HepG2 (cell line): ENCODE measurements around the gene SLC6A6. TPM values are rescaled to one million over a fixed set of nuclear protein-coding genes. Genes with fewer than 3 reads are reported as not detected.

Experiments used
- ATAC-seq: fragments of 200-7000 bp; cut with Tn5 transposase; 3 replicates; pipeline ENCODE4 v1.9.1; 2020; ENCODE audit warnings: mild to moderate bottlenecking, moderate library complexity
- BruUV-seq: library from RNA; stranded (reverse); fragments of 400-500 nt; replicated peaks from 2 replicates; lab custom pipeline; 2021; lab: Mats Ljungman, UMichigan
- CTCF ChIA-PET: fragments of 300-600 bp; formaldehyde crosslinking; extraction: SDS; loops from one replicate; lab custom pipeline; 2021; ENCODE audit warnings: low total read pairs, inconsistent platforms, low intra/inter-chr PET ratio; lab: Yijun Ruan, JAX
- POLR2A ChIA-PET: fragments of 350-600 bp; sonication (Branson Sonifier 250); formaldehyde crosslinking; loops from one replicate; lab custom pipeline; 2020; ENCODE audit warnings: antibody characterized with exemption, inconsistent platforms; lab: Yijun Ruan, JAX
- DNase-seq: peaks from one replicate; pipeline ENCODE4 v3.0.0-alpha.2; 2015; ENCODE audit warnings: low spot score
- FAIRE-seq: peaks from 3 replicates; lab custom pipeline; 2011; peaks lifted over from hg19 to GRCh38; lab: Jason Lieb, UNC
- H2AFZ ChIP-seq: one replicate; pipeline ENCODE4 v1.6.1; 2011; ENCODE audit warnings: low read length, inconsistent platforms
- H3K27ac ChIP-seq: fragments of 300-600 bp; 3 replicates; pipeline ENCODE4 v1.8.0; 2011; ENCODE audit warnings: mixed run types, mild to moderate bottlenecking, mixed read lengths, low read length, inconsistent platforms; ENCODE audit not compliant: insufficient read depth; ENCODE audit errors: extremely low read length
- H3K27me3 ChIP-seq, 2 experiments: fragments of 200-600 bp in 1 of 2; 2 replicates in 1 of 2; 3 replicates in 1 of 2; pipeline versions ENCODE4 v1.6.0 to v1.8.0; 2011; ENCODE audit warnings: low read length in 2 of 2, mild to moderate bottlenecking in 2 of 2, moderate library complexity in 2 of 2, inconsistent platforms in 1 of 2; ENCODE audit not compliant: insufficient read depth in 2 of 2, control insufficient read depth in 1 of 2
- H3K36me3 ChIP-seq, 2 experiments: fragments of 200-600 bp in 1 of 2; replicated peaks in 1 of 2; 2 replicates in 1 of 2; 3 replicates in 1 of 2; pipeline versions ENCODE4 v1.5.1 to v1.8.0; 2011; ENCODE audit warnings: low read length in 2 of 2, inconsistent platforms in 1 of 2; ENCODE audit not compliant: insufficient read depth in 2 of 2, control insufficient read depth in 1 of 2
- H3K4me1 ChIP-seq: 2 replicates; pipeline ENCODE4 v1.5.1; 2012; ENCODE audit warnings: low read length, inconsistent platforms; ENCODE audit not compliant: insufficient read depth
- H3K4me2 ChIP-seq: 2 replicates; pipeline ENCODE4 v1.6.0; 2011; ENCODE audit warnings: low read depth, low read length, inconsistent platforms
- H3K4me3 ChIP-seq, 3 experiments: fragments of 200-600 bp in 1 of 3; sonication (generic), shearing (Covaris generic) in 1 of 3; replicated peaks in 1 of 3; 2 replicates each; pipeline ENCODE4 v1.5.1; 2011 to 2016; ENCODE audit warnings: low read length in 3 of 3, inconsistent platforms in 2 of 3, low read depth in 2 of 3, mild to moderate bottlenecking in 2 of 3, control low read depth in 1 of 3, mixed read lengths in 1 of 3; ENCODE audit not compliant: insufficient read depth in 1 of 3
- H3K79me2 ChIP-seq: one replicate; pipeline ENCODE4 v1.6.1; 2011; ENCODE audit warnings: low read length, inconsistent platforms; ENCODE audit not compliant: insufficient read depth
- H3K9ac ChIP-seq: 2 replicates; pipeline ENCODE4 v1.6.0; 2011; ENCODE audit warnings: mild to moderate bottlenecking, low read depth, low read length, inconsistent platforms; ENCODE audit not compliant: insufficient read depth
- H3K9me3 ChIP-seq: 2 replicates; pipeline ENCODE4 v1.5.1; 2012; ENCODE audit warnings: mild to moderate bottlenecking, low read length
- H4K20me1 ChIP-seq: 2 replicates; pipeline ENCODE4 v1.6.0; 2011; ENCODE audit warnings: inconsistent platforms, mild to moderate bottlenecking, low read length, moderate library complexity; ENCODE audit not compliant: insufficient read depth
- ARNTL ChIP-seq: sonication (generic); formaldehyde crosslinking; IDR thresholded peaks from 2 replicates; pipeline ENCODE4 v1.4.0; 2020; ENCODE audit warnings: mild to moderate bottlenecking, missing genetic modification reagents
- ATF1 ChIP-seq: IDR thresholded peaks from 2 replicates; pipeline ENCODE4 v1.6.1; 2016; ENCODE audit warnings: mild to moderate bottlenecking, control low read depth
- FOXA3 ChIP-seq: IDR thresholded peaks from 2 replicates; pipeline ENCODE4 v1.6.1; 2016; ENCODE audit warnings: missing genetic modification reagents, missing compliant biosample characterization
- FOXO4 ChIP-seq: sonication (generic); formaldehyde crosslinking; conservative IDR thresholded peaks from 2 replicates; pipeline ENCODE4 v1.8.1; 2023; ENCODE audit warnings: missing genetic modification reagents
- MAX ChIP-seq: IDR thresholded peaks from 2 replicates; pipeline ENCODE4 v1.6.1; 2012; ENCODE audit warnings: inconsistent platforms
- MEIS1 ChIP-seq: sonication (generic); formaldehyde crosslinking; IDR thresholded peaks from 2 replicates; pipeline ENCODE4 v1.9.0; 2021; ENCODE audit warnings: mild to moderate bottlenecking, missing genetic modification reagents, moderate library complexity, borderline replicate concordance
- NCOR1 ChIP-seq: fragments of 200-600 bp; sonication (generic); IDR thresholded peaks from 2 replicates; pipeline ENCODE4 v1.7.0; 2017; ENCODE audit warnings: antibody characterized with exemption, low read length, borderline replicate concordance
- NR2C2 ChIP-seq: sonication (generic); formaldehyde crosslinking; IDR thresholded peaks from 2 replicates; pipeline ENCODE4 v1.4.0; 2020; ENCODE audit warnings: missing genetic modification reagents, mild to moderate bottlenecking, moderate library complexity, borderline replicate concordance
- NR2F1 ChIP-seq, 2 experiments: fragments of 450-650 bp in 1 of 2; formaldehyde crosslinking in 1 of 2; IDR thresholded peaks; 2 replicates each; pipeline versions ENCODE4 v1.5.0 to v1.6.1; 2016 to 2020; ENCODE audit warnings: mild to moderate bottlenecking in 1 of 2, missing compliant biosample characterization in 1 of 2, missing genetic modification reagents in 1 of 2, moderate library complexity in 1 of 2
- PLSCR1 ChIP-seq: sonication (generic); formaldehyde crosslinking; IDR thresholded peaks from 2 replicates; pipeline ENCODE4 v1.5.0; 2020; ENCODE audit warnings: missing genetic modification reagents, mild to moderate bottlenecking, borderline replicate concordance
- SATB2 ChIP-seq: sonication (generic); formaldehyde crosslinking; IDR thresholded peaks from 2 replicates; pipeline ENCODE4 v1.5.0; 2020; ENCODE audit warnings: missing genetic modification reagents
- ZNF12 ChIP-seq: sonication (generic); formaldehyde crosslinking; IDR thresholded peaks from 2 replicates; pipeline ENCODE4 v1.5.0; 2020; ENCODE audit warnings: missing genetic modification reagents
- ZNF17 ChIP-seq: sonication (generic); formaldehyde crosslinking; IDR thresholded peaks from 2 replicates; pipeline ENCODE4 v1.5.0; 2020; ENCODE audit warnings: mild to moderate bottlenecking, missing genetic modification reagents
- ZNF629 ChIP-seq: sonication (generic); formaldehyde crosslinking; conservative IDR thresholded peaks from 2 replicates; pipeline ENCODE4 v1.5.0; 2020; ENCODE audit warnings: missing genetic modification reagents
- ZNF709 ChIP-seq: sonication (generic); formaldehyde crosslinking; IDR thresholded peaks from 2 replicates; pipeline ENCODE4 v1.5.0; 2020; ENCODE audit warnings: mild to moderate bottlenecking, missing genetic modification reagents
- ZNF710 ChIP-seq: sonication (generic); formaldehyde crosslinking; IDR thresholded peaks from 2 replicates; pipeline ENCODE4 v1.5.0; 2020; ENCODE audit warnings: mild to moderate bottlenecking, missing genetic modification reagents, borderline replicate concordance
- ZNF800 ChIP-seq: sonication (generic); formaldehyde crosslinking; IDR thresholded peaks from 2 replicates; pipeline ENCODE4 v1.4.0; 2020; ENCODE audit warnings: missing genetic modification reagents
- ZSCAN9 ChIP-seq: IDR thresholded peaks from 2 replicates; pipeline ENCODE4 v1.6.1; 2016; ENCODE audit warnings: borderline replicate concordance
- WGBS: methylation state at CpG from one replicate; pipeline ENCODE4 v1.1.6; 2017; ENCODE audit warnings: low lambda C conversion rate; 5-methylcytosine and 5-hydroxymethylcytosine counted together
- in situ Hi-C: cut with HindIII; loops from 2 replicates; pipeline ENCODE4 v1.10.0; 2017; ENCODE audit warnings: low pct_unique_long_range_greater_than_20kb; ENCODE audit not compliant: extremely low pct_ligation_motif_present
- intact Hi-C: fragments of 100-400 bp; cut with micrococcal nuclease; formaldehyde crosslinking; loops from one replicate; pipeline ENCODE4 v1.10.0; 2022; ENCODE audit not compliant: unreplicated experiment
- polyA plus RNA-seq, 8 experiments: library from polyadenylated mRNA; depleted of rRNA in 3 of 8; stranded (reverse) in 7 of 8; unstranded in 1 of 8; fragments of >200 nt; fragmentation: Illumina TruSeq in 4 of 8; extraction: Trizol in 4 of 8; gene quantifications; 2 replicates each; pipeline versions ENCODE4 v1.2.1 to v1.2.3, GENCODE V29; 2011 to 2016; ENCODE audit warnings: low read depth in 4 of 8, missing spikeins in 1 of 8, mixed read lengths in 1 of 8; ENCODE audit not compliant: insufficient read depth in 1 of 8
- total RNA-seq, 5 experiments: library from RNA; depleted of rRNA; stranded (reverse); fragments of >200 nt; fragmentation: Illumina TruSeq; extraction: Trizol; gene quantifications; 2 replicates each; pipeline ENCODE4 v1.2.3, GENCODE V29; 2016; ENCODE audit warnings: low read depth in 1 of 5

Gene SLC6A6
- total and polyA plus RNA-seq, 2 of the 13 experiments (the other 11 are each of a cell fraction or from before 2014, with no cell fraction given): 14.1 to 20.7 TPM

- BruUV-seq: no TSS peak
- peaks cover 1 to 37% of the 10 kb centered on the region in 2 experiments; a peak in 3 of 5 replicates for H3K27me3 ChIP-seq
- 82% methylated on average over 4 of the region's 6 CpGs for WGBS
- ChIA-PET CTCF (no interaction called here), POLR2A (interaction anchor here (0.7 to 1.0 kb wide), 2 partner anchors 10 to 251 kb away, joined by 3 read pairs; no protein-coding TSS in a partner anchor)
- H3K9me3 ChIP-seq: no peaks in the 10 kb centered on the region
- H3K27ac ChIP-seq: no peak overlapping the region
- intact Hi-C loops: no loop called here
- no peak overlapping the region for H2AFZ ChIP-seq
- H3K79me2 ChIP-seq: no peaks in the 10 kb centered on the region
- H3K9ac ChIP-seq: no peak overlapping the region
- no peaks in the 10 kb centered on the region for H3K36me3 ChIP-seq
- in situ Hi-C loops: loop anchor here (10.0 kb wide), 1 partner anchor 112 kb away; no protein-coding TSS in a partner anchor
- no peak for DNase-seq
- no peak for FAIRE-seq
- no peak for ATAC-seq
- H4K20me1 ChIP-seq: no peaks in the 10 kb centered on the region
- no peak overlapping the region for H3K4me2 ChIP-seq
- no peak overlapping the region for H3K4me3 ChIP-seq
- H3K4me1 ChIP-seq: peaks cover 16% of the 10 kb centered on the region
- TF ChIP-seq SATB2 (CRISPR knock-in tag): no peak
- TF ChIP-seq FOXO4 (CRISPR knock-in tag): no peak
- TF ChIP-seq ZNF710: no peak
- TF ChIP-seq NR2F1 (CRISPR knock-in tag; IDR thresholded peaks at IDR 0.05): peak in 1 of 2 experiments; percentile 6; a peak in 1 of 4 replicates
- no peak for TF ChIP-seq ARNTL (CRISPR knock-in tag)
- peak; percentile 52; the same call in 1 of the 2 replicates for TF ChIP-seq ZNF629 (CRISPR knock-in tag)
- TF ChIP-seq ZNF709 (CRISPR knock-in tag): no peak
- no peak for TF ChIP-seq NCOR1
- TF ChIP-seq NR2C2 (CRISPR knock-in tag): no peak
- TF ChIP-seq FOXA3: no peak
- TF ChIP-seq ZNF800 (CRISPR knock-in tag): no peak
- no peak for TF ChIP-seq ZNF12
- TF ChIP-seq ZNF17 (CRISPR knock-in tag): no peak
- TF ChIP-seq PLSCR1 (CRISPR knock-in tag): no peak
- no peak for TF ChIP-seq MEIS1 (CRISPR knock-in tag)
- no peak for TF ChIP-seq ATF1 (CRISPR knock-in tag)
- TF ChIP-seq ZSCAN9 (CRISPR knock-in tag): no peak
- TF ChIP-seq MAX: no peak
Measured at GRCh38 chr3:14377044-14377837, 25.2 kb upstream of the SLC6A6 start.
